Astrocyte of the cerebellum (primary cell): Measurements from ENCODE around the gene RFX7.

ENCODE experiments used
- DNase-seq: peaks from one replicate; pipeline ENCODE4 v3.0.0-alpha.2; 2011; ENCODE audit warnings: low read depth
- H3K4me3 ChIP-seq: 2 replicates; pipeline ENCODE4 v1.5.1; 2011; ENCODE audit warnings: mild to moderate bottlenecking, low read depth, low read length, moderate library complexity
- CTCF ChIP-seq: IDR thresholded peaks from 2 replicates; pipeline ENCODE4 v1.5.1; 2012; ENCODE audit warnings: low read length, low read depth, moderate library complexity, mild to moderate bottlenecking; ENCODE audit errors: missing control alignments
- in situ Hi-C: cut with HindIII; loops from 2 replicates; pipeline ENCODE4 v1.10.0; 2017; ENCODE audit warnings: low sequenced_read_pairs

RFX7 gene

GRCh38 chr15:56077081-56077480, 166.6 kb downstream of the RFX7 start:
- DNase-seq: no peak
- TF ChIP-seq CTCF: no peak
- no peak overlapping the region for H3K4me3 ChIP-seq
- in situ Hi-C loops: no loop called here

- in situ Hi-C loops: no loop called here
- TF ChIP-seq CTCF: no peak
- no peak overlapping the region for H3K4me3 ChIP-seq
- DNase-seq: no peak
Measured at GRCh38 chr15:56076640-56077039, 167.0 kb downstream of the RFX7 start.

- H3K4me3 ChIP-seq: no peak overlapping the region
- DNase-seq: no peak
- no peak for TF ChIP-seq CTCF
- in situ Hi-C loops: no loop called here
Measured at GRCh38 chr15:56074481-56075265, 169.0 kb downstream of the RFX7 start.

GRCh38 chr15:56064152-56064551, 179.5 kb downstream of the RFX7 start:
- no peak overlapping the region for H3K4me3 ChIP-seq
- DNase-seq: no peak
- in situ Hi-C loops: no loop called here
- no peak for TF ChIP-seq CTCF

- no peak overlapping the region for H3K4me3 ChIP-seq
- no peak for DNase-seq
- in situ Hi-C loops: no loop called here
- no peak for TF ChIP-seq CTCF
Measured at GRCh38 chr15:56059716-56060115, 184.0 kb downstream of the RFX7 start.

GRCh38 chr15:56058986-56059385, 184.7 kb downstream of the RFX7 start:
- no peak for TF ChIP-seq CTCF
- DNase-seq: no peak
- in situ Hi-C loops: no loop called here
- no peak overlapping the region for H3K4me3 ChIP-seq
